Tibial nerve (tissue), 4 donors: Measurements from ENCODE around the gene MYO7A.

ENCODE experiments used
- CTCF ChIP-seq, 5 experiments: fragments of 200-600 bp in 3 of 5; fragments of 450-650 bp in 2 of 5; sonication (generic) in 3 of 5; IDR thresholded peaks; one replicate each; pipeline ENCODE4 v1.5.1; 2016 to 2019; ENCODE audit warnings: antibody characterized with exemption in 5 of 5, mild to moderate bottlenecking in 3 of 5, moderate library complexity in 2 of 5
- EP300 ChIP-seq, 2 donors: sonication (generic); formaldehyde crosslinking; IDR thresholded peaks; one replicate each; pipeline ENCODE4 v1.6.1; 2017; ENCODE audit warnings: antibody characterized with exemption in 2 of 2, mild to moderate bottlenecking in 1 of 2

- TF ChIP-seq EP300 (IDR thresholded peaks at IDR 0.05) (no peak), CTCF (IDR thresholded peaks at IDR 0.05) (no peak)
Observed at GRCh38 chr11:77087723-77088225, 40.3 kb upstream of the MYO7A start.
